Naive B cell (primary cell): ENCODE data around the gene NCOA3. TPM values are rescaled to one million over a fixed set of nuclear protein-coding genes. Genes with fewer than 3 reads are reported as not detected.
"Not testable (repeated sequence)": the region's sequence is repeated elsewhere in the genome, so short reads cannot be mapped to it uniquely, and the experiment has no call there.

Experiments used
- ATAC-seq, 2 donors: fragments of 150-1000 bp; cut with Tn5 transposase; 2 replicates each; pipeline ENCODE4 v1.10.0; 2021; ENCODE audit warnings: low read depth in 2 of 2, mild to moderate bottlenecking in 2 of 2, moderate library complexity in 2 of 2
- DNase-seq: peaks from one replicate; pipeline ENCODE4 v3.0.0; 2022
- H3K27ac Mint-ChIP-seq, 6 donors: one replicate each; pipeline ENCODE4 v1.8.0; 2020 to 2022; ENCODE audit warnings: mild to moderate bottlenecking in 6 of 6, mixed read lengths in 6 of 6, moderate library complexity in 5 of 6, inconsistent platforms in 2 of 6
- H3K27me3 Mint-ChIP-seq, 3 donors: one replicate each; pipeline ENCODE4 v1.8.0; 2021 to 2022; ENCODE audit warnings: mixed read lengths in 3 of 3, mild to moderate bottlenecking in 1 of 3
- H3K36me3 Mint-ChIP-seq, 2 donors: one replicate each; pipeline ENCODE4 v1.8.0; 2020 to 2022; ENCODE audit warnings: mixed read lengths in 2 of 2, inconsistent platforms in 1 of 2, mild to moderate bottlenecking in 1 of 2
- H3K4me1 Mint-ChIP-seq, 3 donors: one replicate each; pipeline ENCODE4 v1.8.0; 2020 to 2022; ENCODE audit warnings: mixed read lengths in 3 of 3, inconsistent platforms in 1 of 3, mild to moderate bottlenecking in 1 of 3, moderate library complexity in 1 of 3
- H3K4me3 Mint-ChIP-seq, 8 donors: one replicate each; pipeline ENCODE4 v1.8.0; 2020 to 2022; ENCODE audit warnings: mild to moderate bottlenecking in 8 of 8, mixed read lengths in 8 of 8, moderate library complexity in 8 of 8, inconsistent platforms in 2 of 8
- H3K9me3 Mint-ChIP-seq, 7 donors: one replicate each; pipeline ENCODE4 v1.8.0; 2020 to 2022; ENCODE audit warnings: mixed read lengths in 7 of 7, mild to moderate bottlenecking in 5 of 7, inconsistent platforms in 2 of 7, moderate library complexity in 1 of 7
- polyA plus RNA-seq, 6 donors: library from polyadenylated mRNA; unstranded; fragments of 300-500 nt; fragmentation: Illumina TruSeq; gene quantifications; one replicate each; pipeline ENCODE4 v1.2.3, GENCODE V29; 2021; ENCODE audit warnings: low read depth in 6 of 6

Gene NCOA3
- polyA plus RNA-seq, 6 donors from 2014 or later: 22.7 to 70.9 (median 54.1) TPM

DNA sequence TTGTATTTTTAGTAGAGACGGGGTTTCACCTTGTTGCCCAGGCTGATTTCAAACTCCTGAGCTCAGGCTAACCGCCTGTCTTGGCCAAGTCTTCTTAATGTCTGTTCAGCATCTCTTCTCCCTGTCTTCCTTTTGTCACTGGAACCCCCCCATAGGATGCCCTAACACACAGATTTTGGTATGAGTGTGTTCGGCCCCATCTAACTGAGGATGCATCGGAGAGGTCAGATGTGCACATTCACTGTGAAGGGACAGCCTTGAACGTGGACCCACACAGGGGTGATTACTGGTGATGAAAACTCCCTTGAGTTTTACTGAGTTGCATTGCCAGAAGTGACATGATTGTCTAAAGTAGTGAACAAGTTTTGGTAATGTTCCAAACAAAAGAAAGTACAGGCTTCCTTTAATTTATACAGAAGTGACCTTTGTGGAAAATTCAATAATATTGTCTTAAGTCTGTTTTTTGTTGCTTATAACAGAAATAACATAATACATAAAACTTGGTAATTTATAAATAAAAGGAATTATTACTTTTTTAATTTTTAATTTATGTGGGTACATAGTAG lies 40.5 kb upstream of the NCOA3 start:
- Mint-ChIP-seq H3K36me3 (no peaks in the 10 kb centered on the region), H3K27me3 (no peaks in the 10 kb centered on the region), H3K27ac (no peak overlapping the region), H3K9me3 (no peaks in the 10 kb centered on the region), H3K4me3 (no peak overlapping the region), H3K4me1 (peaks cover 4 to 12% (median 5%) of the 10 kb centered on the region in 3 donors)
- DNase-seq: no peak
- no peak for ATAC-seq

DNA sequence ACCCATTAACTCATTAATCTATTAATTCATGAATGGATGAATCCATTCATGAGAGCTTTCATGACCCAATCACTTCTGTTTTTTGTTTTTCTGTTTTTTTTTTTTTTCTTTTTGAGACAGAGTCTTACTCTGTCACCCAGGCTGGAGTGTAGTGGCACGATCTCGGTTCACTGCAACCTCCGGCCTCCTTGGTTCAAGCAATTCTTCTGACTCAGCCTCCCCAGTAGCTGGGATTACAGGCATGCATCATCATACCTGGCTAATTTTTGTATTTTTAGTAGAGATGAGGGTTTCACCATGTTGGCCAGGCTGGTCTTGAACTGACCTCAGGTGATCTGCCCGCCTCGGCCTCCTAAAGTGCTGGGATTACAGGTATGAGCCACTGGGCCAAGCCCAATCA lies 39.8 kb upstream of the NCOA3 start:
- H3K4me1 Mint-ChIP-seq: peaks cover 4 to 13% (median 6%) of the 10 kb centered on the region in 3 donors
- not testable (repeated sequence) for DNase-seq, ATAC-seq, H3K36me3 Mint-ChIP-seq, H3K9me3 Mint-ChIP-seq, H3K4me3 Mint-ChIP-seq, H3K27ac Mint-ChIP-seq, H3K27me3 Mint-ChIP-seq

DNA sequence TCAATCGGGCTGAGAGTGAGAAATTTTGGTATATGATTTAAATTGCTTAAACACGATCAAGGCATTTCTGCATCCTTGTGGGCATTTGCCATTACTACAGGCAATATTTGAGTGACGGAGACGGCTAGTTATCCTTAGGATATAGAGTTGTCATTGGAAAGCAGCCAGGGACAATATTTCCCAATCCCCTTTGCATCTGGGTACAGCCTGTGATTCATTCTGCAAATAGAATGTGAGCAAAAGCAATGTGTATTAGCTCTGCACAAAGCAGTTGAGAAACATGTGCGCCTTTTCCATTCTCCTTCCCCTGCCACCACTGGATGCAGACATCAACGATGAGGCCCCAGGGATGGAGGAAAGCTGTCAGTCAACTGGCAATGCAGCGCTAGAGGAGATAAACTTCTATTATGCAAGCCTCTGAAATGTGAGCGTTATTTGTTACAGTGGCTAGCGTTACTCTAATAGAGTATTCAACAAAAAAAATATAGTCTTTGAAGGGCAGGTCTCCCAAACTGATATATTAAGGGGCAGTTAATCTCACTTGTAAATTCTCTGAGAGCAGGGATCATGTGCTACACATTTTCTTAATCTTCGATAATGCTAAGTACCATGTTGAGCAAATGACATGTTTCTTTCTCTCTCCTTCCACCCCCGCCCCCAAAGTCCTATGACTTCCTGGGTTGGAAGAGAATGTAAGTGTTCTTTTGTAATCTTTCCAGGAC lies 37.1 kb upstream of the NCOA3 start:
- DNase-seq: no peak
- H3K36me3 Mint-ChIP-seq: no peaks in the 10 kb centered on the region
- H3K9me3 Mint-ChIP-seq: no peaks in the 10 kb centered on the region
- H3K4me1 Mint-ChIP-seq: peaks cover 20 to 38% (median 25%) of the 10 kb centered on the region in 3 donors
- H3K27me3 Mint-ChIP-seq: no peaks in the 10 kb centered on the region
- no peak for ATAC-seq
- peak overlapping the region in 2 of 6 donors; percentile 69 to 70 for H3K27ac Mint-ChIP-seq
- H3K4me3 Mint-ChIP-seq: no peak overlapping the region

DNA sequence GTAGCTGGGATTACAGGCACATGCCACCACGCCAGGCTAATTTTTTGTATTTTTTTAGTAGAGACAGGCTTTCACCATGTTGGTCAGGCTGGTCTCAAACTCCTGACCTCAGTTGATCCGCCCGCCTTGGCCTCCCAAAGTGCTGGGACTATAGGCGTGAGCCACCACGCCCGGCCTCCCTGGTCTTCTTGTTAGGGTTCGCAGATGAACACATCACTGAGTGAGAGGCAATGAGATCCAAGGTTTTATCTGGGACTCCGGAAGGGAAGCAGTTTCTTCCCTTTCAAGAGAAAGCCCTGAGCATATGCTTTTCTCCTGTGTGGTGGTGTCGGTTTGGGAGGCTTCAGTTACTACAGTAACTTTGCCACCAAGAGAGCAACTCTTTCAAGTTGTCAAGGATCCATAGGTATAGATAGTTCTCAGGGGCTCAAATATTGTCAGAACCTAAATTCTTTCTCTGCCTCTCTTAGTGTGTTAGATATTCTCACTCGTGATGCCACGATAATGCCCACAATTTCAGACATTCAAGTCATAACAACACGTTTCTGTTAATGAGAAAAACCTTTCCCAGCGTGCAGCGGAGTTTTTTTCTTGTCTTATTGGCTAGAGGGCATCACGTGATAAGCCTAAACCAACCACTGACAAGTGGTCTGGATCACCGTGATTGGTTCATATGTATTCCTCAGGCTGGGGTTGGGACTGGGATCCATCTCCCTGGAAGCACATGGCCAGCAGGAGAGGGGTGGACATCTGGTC lies 36.2 kb upstream of the NCOA3 start:
- DNase-seq (no peak), ATAC-seq (no peak)
- H3K36me3 Mint-ChIP-seq: no peaks in the 10 kb centered on the region
- no peaks in the 10 kb centered on the region for H3K9me3 Mint-ChIP-seq
- H3K27ac Mint-ChIP-seq: peak overlapping the region in 5 of 6 donors; percentile 42 to 92 (median 58)
- H3K4me1 Mint-ChIP-seq: peaks cover 21 to 45% (median 28%) of the 10 kb centered on the region in 3 donors
- H3K4me3 Mint-ChIP-seq: no peak overlapping the region
- no peaks in the 10 kb centered on the region for H3K27me3 Mint-ChIP-seq

DNA sequence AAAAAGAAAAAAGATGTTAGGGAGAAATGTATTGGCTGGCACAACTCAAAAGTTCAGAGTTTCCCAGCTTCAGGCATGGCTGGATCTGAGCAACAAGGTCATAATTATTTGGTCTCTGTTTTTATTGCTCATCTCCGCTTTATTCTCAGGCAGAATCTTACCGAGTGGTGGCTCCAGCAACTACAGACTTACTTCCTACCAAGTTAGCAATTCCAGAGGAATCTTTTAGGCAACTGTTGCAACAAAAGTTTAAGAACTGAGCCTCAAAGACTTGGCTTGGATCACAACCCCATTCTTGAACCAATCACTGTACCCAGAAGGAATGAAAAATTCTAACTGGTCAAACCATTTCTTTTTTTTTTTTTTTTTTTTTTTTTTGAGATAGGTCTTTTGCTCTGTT lies 35.5 kb upstream of the NCOA3 start:
- ATAC-seq (no peak), DNase-seq (no peak)
- no peaks in the 10 kb centered on the region for H3K9me3 Mint-ChIP-seq
- no peaks in the 10 kb centered on the region for H3K27me3 Mint-ChIP-seq
- peaks cover 21 to 42% (median 28%) of the 10 kb centered on the region in 3 donors for H3K4me1 Mint-ChIP-seq
- H3K27ac Mint-ChIP-seq: peak overlapping the region in 5 of 6 donors; percentile 42 to 92 (median 58)
- H3K36me3 Mint-ChIP-seq: no peaks in the 10 kb centered on the region
- no peak overlapping the region for H3K4me3 Mint-ChIP-seq

DNA sequence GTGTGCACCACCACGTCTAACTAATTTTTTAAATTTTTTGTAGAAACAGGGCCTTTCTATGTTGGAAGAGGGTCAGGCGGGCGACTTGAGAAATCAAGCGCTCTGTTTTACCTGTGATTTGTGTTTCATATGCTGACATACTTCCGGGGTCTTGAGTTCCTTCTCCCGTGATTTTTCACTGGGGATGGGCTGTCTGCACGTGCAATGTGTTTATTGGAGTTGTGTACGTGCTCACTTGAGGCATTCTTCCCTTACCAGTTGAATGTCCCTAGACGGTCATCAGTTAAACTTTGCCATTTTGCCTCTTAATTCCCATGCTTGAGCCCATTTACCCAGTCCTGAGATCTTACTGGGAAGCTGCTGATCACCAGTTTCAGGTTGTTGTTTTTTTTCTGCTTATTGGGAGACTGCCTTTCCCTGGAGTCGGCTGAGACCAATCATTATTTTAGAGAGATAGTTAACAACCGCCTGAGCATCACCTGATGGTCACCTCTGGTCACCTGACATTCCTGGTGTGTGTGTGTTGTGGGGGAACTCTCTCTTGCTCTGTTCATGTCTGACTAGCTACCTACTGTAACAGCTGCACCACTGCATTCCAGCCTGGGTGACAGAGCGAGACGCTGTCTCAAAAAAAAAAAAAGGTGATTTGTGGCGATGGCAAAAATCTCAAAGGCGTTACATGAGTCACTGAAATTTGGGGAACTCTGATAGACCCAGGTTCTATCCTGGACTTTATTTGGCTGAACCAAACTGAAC lies 34.8 kb upstream of the NCOA3 start:
- H3K4me3 Mint-ChIP-seq: peak overlapping the region in 2 of 8 donors; percentile 36 to 63
- no peaks in the 10 kb centered on the region for H3K27me3 Mint-ChIP-seq
- peak overlapping the region; percentile 61 to 96 (median 79) for H3K27ac Mint-ChIP-seq
- peaks cover 21 to 45% (median 28%) of the 10 kb centered on the region in 3 donors for H3K4me1 Mint-ChIP-seq
- H3K36me3 Mint-ChIP-seq: no peaks in the 10 kb centered on the region
- no peaks in the 10 kb centered on the region for H3K9me3 Mint-ChIP-seq
- peak; percentile 24 to 25 for ATAC-seq
- DNase-seq: no peak

DNA sequence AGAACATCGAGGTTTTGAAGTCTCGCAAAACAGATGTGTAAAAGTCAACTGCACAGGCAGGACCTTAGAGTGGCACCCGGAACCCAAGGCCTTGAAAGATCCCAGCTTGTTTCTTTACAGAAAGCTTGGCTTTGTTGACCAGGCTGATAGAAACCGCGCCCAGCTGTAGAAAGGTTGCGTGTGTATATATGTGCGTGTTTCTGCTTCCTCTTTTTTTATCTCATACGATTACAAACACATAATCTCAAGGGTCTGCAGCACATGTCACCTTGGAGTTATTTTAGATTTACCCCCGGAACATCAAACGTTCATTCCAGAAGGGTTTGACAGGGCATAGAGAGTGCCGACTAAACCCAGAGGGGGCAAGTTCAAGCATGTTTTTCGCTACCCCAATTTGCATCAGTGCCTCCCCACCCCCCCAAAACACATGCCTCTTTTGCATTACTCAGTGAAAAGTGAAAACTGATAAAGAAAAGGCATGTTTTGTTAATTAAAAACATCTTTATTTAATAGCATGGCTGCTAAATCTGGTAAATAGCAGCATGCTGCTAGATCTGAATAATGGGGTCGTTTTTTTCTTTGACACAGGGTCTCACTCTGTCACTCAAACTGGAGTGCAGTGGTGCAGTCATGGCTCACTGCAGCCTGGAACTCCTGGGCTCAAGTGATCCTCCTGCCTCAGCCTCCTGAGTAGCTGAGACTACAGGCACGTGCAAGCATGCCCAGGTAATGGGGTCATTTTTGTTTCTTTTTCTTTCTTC lies 33.2 kb upstream of the NCOA3 start:
- H3K27me3 Mint-ChIP-seq: no peaks in the 10 kb centered on the region
- peak overlapping the region in 7 of 8 donors; percentile 40 to 84 (median 63) for H3K4me3 Mint-ChIP-seq
- H3K9me3 Mint-ChIP-seq: no peaks in the 10 kb centered on the region
- ATAC-seq (peak; percentile 90 to 91), DNase-seq (peak; percentile 75)
- H3K4me1 Mint-ChIP-seq: peaks cover 28 to 60% (median 43%) of the 10 kb centered on the region in 3 donors
- peak overlapping the region; percentile 83 to 96 (median 93) for H3K27ac Mint-ChIP-seq
- H3K36me3 Mint-ChIP-seq: no peaks in the 10 kb centered on the region

DNA sequence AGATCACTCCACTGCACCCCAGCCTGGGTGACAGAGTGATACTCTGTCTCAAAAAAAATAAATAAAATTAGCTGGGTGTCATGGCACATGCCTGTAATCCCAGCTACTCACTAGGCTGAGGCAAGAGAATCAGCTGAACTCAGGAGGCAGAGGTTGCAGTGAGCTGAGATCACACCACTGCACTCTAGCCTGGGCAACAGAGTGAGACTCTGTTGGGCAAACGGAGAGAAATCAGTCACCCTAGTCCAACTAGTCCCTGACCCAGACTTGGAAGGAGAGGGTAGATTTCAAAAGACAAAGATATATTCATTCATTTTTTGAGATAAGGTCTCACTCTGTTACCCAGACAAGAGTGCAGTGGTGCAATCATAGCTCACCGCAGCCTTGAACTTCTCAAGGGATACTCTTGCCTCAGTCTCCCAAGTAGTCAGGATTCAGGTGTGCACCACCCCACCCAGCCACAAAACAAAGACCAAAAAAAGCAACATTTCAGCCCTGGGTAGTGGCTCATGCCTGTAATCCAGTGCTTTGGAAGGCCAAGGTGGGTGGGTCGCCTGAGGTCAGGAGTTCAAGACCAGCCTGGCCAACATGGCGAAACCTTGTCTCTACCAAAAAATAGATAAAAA lies 26.2 kb upstream of the NCOA3 start:
- Mint-ChIP-seq H3K27me3 (no peaks in the 10 kb centered on the region), H3K4me3 (no peak overlapping the region), H3K27ac (peak overlapping the region in 2 of 6 donors; percentile 3 to 51), H3K4me1 (peaks cover 22 to 57% (median 33%) of the 10 kb centered on the region in 3 donors), H3K9me3 (peaks cover 0 to 2% (median 0%) of the 10 kb centered on the region in 7 donors), H3K36me3 (no peaks in the 10 kb centered on the region)
- no peak for DNase-seq
- no peak for ATAC-seq

DNA sequence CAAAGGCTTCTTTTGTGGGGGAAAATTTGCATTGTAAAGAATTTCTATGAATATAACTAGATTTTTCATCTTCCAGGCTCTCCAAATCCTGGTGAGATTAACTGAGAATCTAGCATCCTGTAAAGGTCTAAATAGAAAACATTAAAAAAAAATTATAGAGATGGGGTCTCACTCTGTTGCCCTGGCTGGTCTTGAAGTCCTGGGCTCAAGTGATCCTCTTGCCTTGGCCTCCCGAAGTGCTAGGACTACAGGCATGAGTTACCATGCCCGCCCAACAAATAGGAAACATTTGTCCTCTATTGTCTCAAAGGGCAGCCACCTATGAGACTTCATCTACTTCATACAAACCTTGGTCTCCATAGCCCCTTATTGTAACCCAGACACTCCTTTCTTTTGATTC lies 25.2 kb upstream of the NCOA3 start:
- ATAC-seq (no peak), DNase-seq (no peak)
- H3K36me3 Mint-ChIP-seq: no peaks in the 10 kb centered on the region
- no peaks in the 10 kb centered on the region for H3K27me3 Mint-ChIP-seq
- peak overlapping the region in 2 of 8 donors; percentile 24 to 25 for H3K4me3 Mint-ChIP-seq
- H3K4me1 Mint-ChIP-seq: peaks cover 28 to 64% (median 41%) of the 10 kb centered on the region in 3 donors
- H3K27ac Mint-ChIP-seq: peak overlapping the region in 4 of 6 donors; percentile 19 to 41 (median 40)
- H3K9me3 Mint-ChIP-seq: peaks cover 0 to 2% (median 0%) of the 10 kb centered on the region in 7 donors

DNA sequence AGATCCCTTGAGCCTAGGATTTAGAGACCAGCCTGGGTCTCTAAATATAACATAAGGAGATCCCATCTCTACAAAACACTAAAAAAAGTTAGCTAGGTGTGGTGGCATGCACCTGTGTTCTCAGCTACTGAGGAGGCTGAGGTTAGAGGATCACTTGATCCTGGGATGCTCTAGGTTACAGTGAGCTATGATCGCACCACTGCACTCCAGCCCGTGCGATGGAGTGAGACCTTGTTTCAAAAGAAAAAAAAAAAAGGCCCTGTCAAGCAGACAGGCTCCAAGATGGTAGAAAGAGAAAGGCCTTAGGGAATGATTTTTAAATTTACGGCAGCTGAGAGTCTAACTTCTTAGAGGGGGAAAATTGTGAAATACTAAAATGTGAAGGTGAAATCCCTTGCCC lies 22.6 kb upstream of the NCOA3 start:
- peaks cover 0 to 2% (median 0%) of the 10 kb centered on the region in 7 donors for H3K9me3 Mint-ChIP-seq
- H3K27ac Mint-ChIP-seq: peak overlapping the region in 5 of 6 donors; percentile 4 to 84 (median 29)
- no peak for DNase-seq
- no peak for ATAC-seq
- no peaks in the 10 kb centered on the region for H3K27me3 Mint-ChIP-seq
- H3K4me3 Mint-ChIP-seq: no peak overlapping the region
- peaks cover 22 to 52% (median 26%) of the 10 kb centered on the region in 3 donors for H3K4me1 Mint-ChIP-seq
- H3K36me3 Mint-ChIP-seq: no peaks in the 10 kb centered on the region

DNA sequence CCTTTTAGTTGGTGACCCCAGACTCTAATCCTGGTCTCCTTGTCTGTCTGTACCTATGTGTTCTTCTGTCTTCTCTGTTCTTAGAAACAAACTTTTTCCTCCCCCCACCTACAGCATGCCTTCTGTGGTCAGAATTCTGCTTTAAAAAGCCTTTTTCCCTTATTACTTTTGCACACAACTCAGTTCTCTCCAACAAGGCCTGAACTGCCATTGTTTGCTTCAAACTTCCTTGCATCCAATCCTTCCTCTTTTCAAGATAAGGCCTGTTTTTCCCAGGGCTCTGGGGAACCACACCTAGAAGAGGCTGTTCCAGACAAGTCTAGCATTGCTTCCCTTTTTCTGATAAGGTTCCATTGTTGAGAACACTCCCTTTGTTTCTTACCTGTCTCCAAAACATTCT lies 22.2 kb upstream of the NCOA3 start:
- no peaks in the 10 kb centered on the region for H3K36me3 Mint-ChIP-seq
- no peak for DNase-seq
- no peak overlapping the region for H3K4me3 Mint-ChIP-seq
- H3K4me1 Mint-ChIP-seq: peaks cover 22 to 49% (median 25%) of the 10 kb centered on the region in 3 donors
- H3K27ac Mint-ChIP-seq: peak overlapping the region in 4 of 6 donors; percentile 1 to 84 (median 8)
- no peak for ATAC-seq
- no peaks in the 10 kb centered on the region for H3K27me3 Mint-ChIP-seq
- H3K9me3 Mint-ChIP-seq: peaks cover 0 to 2% (median 0%) of the 10 kb centered on the region in 7 donors

DNA sequence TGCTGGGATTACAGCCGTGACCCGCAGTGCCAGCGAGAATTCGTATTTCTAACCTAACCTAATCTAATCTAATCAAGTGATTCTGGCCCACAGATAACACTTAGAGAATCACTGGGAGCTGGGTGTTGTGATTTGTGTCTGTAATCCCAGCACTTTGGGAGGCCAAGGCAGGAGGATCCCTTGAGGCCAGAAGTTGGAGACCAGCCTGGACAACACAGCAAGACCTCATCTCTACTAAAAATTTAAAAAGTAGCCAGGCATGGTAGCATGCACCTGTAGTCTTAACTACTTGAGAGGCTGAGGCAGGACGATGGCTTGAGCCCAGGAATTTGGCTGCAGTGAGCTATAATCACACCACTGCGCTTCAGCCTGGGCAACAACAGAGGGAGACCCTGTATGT lies 21.4 kb upstream of the NCOA3 start:
- peaks cover 26 to 50% (median 30%) of the 10 kb centered on the region in 3 donors for H3K4me1 Mint-ChIP-seq
- peak overlapping the region in 2 of 6 donors; percentile 4 to 84 for H3K27ac Mint-ChIP-seq
- DNase-seq (no peak), ATAC-seq (no peak)
- no peaks in the 10 kb centered on the region for H3K36me3 Mint-ChIP-seq
- no peak overlapping the region for H3K4me3 Mint-ChIP-seq
- peaks cover 0 to 2% (median 0%) of the 10 kb centered on the region in 7 donors for H3K9me3 Mint-ChIP-seq
- H3K27me3 Mint-ChIP-seq: no peaks in the 10 kb centered on the region
